T-helper 1 cell (primary cell): Measurements from ENCODE around the gene SPAG8.

ENCODE experiments used
- DNase-seq, 5 donors: peaks; one replicate each; pipeline ENCODE4 v3.0.0-alpha.2; 2012 to 2020
- total RNA-seq, 4 donors: gene quantifications; one replicate each; lab custom pipeline; 2026; lab: John Stamatoyannopoulos, UW

SPAG8 gene
- total RNA-seq = 1.7 to 4.0 (median 2.0) reads per million in 4 donors

GRCh38 chr9:35812025-35812602 lies at the start of gene SPAG8:
Gene SPAG8 (minus strand): TSS chr9:35812262. CDS start chr9:35812147, 115 bp downstream.
- DNase-seq = peak; percentile 93 to 98 (median 95)

GRCh38 chr9:35861161-35861897 lies 49.3 kb upstream of the SPAG8 start:
- DNase-seq = no peak

GRCh38 chr9:35859990-35860339 lies 47.9 kb upstream of the SPAG8 start:
- no peak for DNase-seq

- DNase-seq = no peak
Measured at GRCh38 chr9:35859310-35859989, 47.4 kb upstream of the SPAG8 start.

- no peak for DNase-seq
Measured at GRCh38 chr9:35858458-35858857, 46.4 kb upstream of the SPAG8 start.

GRCh38 chr9:35856882-35857281 lies 44.8 kb upstream of the SPAG8 start:
- DNase-seq = no peak

GRCh38 chr9:35856206-35856605 lies 44.1 kb upstream of the SPAG8 start:
- DNase-seq = no peak

GRCh38 chr9:35854091-35854762 lies 42.2 kb upstream of the SPAG8 start:
- DNase-seq = no peak

- DNase-seq = no peak
Measured at GRCh38 chr9:35852876-35853865, 41.1 kb upstream of the SPAG8 start.

- DNase-seq = no peak
Measured at GRCh38 chr9:35852267-35852815, 40.3 kb upstream of the SPAG8 start.

GRCh38 chr9:35847792-35848572 lies 35.9 kb upstream of the SPAG8 start:
- no peak for DNase-seq

- no peak for DNase-seq
Measured at GRCh38 chr9:35845824-35846771, 34.0 kb upstream of the SPAG8 start.

GRCh38 chr9:35844628-35845270 lies 32.7 kb upstream of the SPAG8 start:
- peak in 2 of 5 donors; percentile 27 to 30 for DNase-seq

GRCh38 chr9:35842795-35843194 lies 30.7 kb upstream of the SPAG8 start:
- no peak for DNase-seq

GRCh38 chr9:35842020-35842745 lies 30.1 kb upstream of the SPAG8 start:
- DNase-seq = no peak

GRCh38 chr9:35841645-35841900 lies 29.5 kb upstream of the SPAG8 start:
- no peak for DNase-seq

GRCh38 chr9:35840881-35841644 lies 29.0 kb upstream of the SPAG8 start:
- no peak for DNase-seq

GRCh38 chr9:35839926-35840325 lies 27.9 kb upstream of the SPAG8 start:
- no peak for DNase-seq
